Measurements from ENCODE around the gene TAF15. TPM values are rescaled to one million over a fixed set of nuclear protein-coding genes. Genes with fewer than 3 reads are reported as not detected.

The TAF15 gene
- total and polyA plus RNA-seq, 12 donors = 56.1 to 158 (median 130) TPM

DNA sequence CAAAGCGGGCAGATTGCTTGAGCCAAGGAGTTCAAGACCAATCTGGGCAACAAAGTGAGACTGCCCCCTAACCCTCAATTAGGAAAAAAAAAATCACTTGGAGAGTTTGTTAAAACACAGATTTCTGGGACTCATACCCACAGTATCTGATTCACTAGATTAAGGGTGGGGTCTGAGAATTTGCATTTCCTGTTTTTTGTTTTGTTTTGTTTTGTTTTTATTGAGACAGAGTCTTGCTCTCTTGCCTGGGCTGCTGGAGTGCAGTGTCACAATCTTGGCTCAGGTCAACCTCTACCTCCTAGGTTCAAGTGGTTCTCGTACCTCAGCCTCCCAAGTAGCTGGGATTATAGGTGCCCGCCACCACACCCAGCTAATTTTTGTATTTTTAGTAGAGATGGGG lies 58.3 kb downstream of the TAF15 start:
- Histone ChIP-seq H3K9me3 (no peaks in the 10 kb centered on the region), H3K4me3 (no peak overlapping the region), H3K36me3 (peaks cover 0 to 3% (median 0%) of the 10 kb centered on the region in 9 donors), H3K27ac (no peak overlapping the region), H3K27me3 (no peaks in the 10 kb centered on the region), H3K4me1 (peaks cover 0 to 22% (median 9%) of the 10 kb centered on the region in 9 donors)
- DNase-seq (no peak), ATAC-seq (no peak)
- TF ChIP-seq, protein P1, sequence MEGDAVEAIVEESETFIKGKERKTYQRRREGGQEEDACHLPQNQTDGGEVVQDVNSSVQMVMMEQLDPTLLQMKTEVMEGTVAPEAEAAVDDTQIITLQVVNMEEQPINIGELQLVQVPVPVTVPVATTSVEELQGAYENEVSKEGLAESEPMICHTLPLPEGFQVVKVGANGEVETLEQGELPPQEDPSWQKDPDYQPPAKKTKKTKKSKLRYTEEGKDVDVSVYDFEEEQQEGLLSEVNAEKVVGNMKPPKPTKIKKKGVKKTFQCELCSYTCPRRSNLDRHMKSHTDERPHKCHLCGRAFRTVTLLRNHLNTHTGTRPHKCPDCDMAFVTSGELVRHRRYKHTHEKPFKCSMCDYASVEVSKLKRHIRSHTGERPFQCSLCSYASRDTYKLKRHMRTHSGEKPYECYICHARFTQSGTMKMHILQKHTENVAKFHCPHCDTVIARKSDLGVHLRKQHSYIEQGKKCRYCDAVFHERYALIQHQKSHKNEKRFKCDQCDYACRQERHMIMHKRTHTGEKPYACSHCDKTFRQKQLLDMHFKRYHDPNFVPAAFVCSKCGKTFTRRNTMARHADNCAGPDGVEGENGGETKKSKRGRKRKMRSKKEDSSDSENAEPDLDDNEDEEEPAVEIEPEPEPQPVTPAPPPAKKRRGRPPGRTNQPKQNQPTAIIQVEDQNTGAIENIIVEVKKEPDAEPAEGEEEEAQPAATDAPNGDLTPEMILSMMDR (IDR thresholded peaks at IDR 0.05) = no peak
- intact Hi-C loops (cut with DNase I) = no loop called here
- WGBS, 2 donors = 97% methylated on average over 3 of the region's 3 CpGs

DNA sequence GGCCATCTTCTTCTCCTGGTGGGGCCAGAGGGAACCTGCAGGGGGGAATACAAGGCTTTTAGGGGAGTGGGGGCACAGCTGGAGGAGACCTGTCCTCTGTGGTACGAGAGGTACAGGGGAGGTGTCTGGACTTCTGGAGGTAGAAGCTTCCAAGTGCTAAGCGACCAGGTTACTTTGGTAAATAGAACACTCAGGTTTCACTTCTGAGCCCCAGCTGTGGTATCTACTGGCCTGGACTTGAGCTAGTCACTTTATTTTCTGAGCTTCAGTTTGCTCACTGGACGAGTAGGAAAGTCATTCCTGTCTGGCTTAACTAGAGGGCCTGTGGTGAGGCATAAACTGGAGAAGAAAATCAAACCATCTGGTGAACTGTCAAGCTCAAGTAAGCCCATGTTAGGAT lies 59.5 kb downstream of the TAF15 start, which contains the start of gene HEATR9:
Gene HEATR9 (minus strand): TSS at position 155 of the 400 bp plus-strand sequence. CDS start 149 bp downstream, at position 6.
- H3K27ac ChIP-seq = no peak within 1 kb of the TSS
- peaks cover 0 to 22% (median 9%) of the 10 kb centered on the region in 9 donors for H3K4me1 ChIP-seq
- ATAC-seq = no peak
- TF ChIP-seq, protein P1 (IDR thresholded peaks at IDR 0.05) = no peak
- WGBS, 2 donors = 88 to 92% methylated on average over 3 of the region's 3 CpGs
- peaks cover 0 to 3% (median 0%) of the 10 kb centered on the region in 9 donors for H3K36me3 ChIP-seq
- no peak for DNase-seq
- intact Hi-C loops (cut with DNase I) = no loop called here
- H3K9me3 ChIP-seq = no peaks in the 10 kb centered on the region
- no peak within 1 kb of the TSS for H3K4me3 ChIP-seq
- H3K27me3 ChIP-seq = no peaks in the 10 kb centered on the region

DNA sequence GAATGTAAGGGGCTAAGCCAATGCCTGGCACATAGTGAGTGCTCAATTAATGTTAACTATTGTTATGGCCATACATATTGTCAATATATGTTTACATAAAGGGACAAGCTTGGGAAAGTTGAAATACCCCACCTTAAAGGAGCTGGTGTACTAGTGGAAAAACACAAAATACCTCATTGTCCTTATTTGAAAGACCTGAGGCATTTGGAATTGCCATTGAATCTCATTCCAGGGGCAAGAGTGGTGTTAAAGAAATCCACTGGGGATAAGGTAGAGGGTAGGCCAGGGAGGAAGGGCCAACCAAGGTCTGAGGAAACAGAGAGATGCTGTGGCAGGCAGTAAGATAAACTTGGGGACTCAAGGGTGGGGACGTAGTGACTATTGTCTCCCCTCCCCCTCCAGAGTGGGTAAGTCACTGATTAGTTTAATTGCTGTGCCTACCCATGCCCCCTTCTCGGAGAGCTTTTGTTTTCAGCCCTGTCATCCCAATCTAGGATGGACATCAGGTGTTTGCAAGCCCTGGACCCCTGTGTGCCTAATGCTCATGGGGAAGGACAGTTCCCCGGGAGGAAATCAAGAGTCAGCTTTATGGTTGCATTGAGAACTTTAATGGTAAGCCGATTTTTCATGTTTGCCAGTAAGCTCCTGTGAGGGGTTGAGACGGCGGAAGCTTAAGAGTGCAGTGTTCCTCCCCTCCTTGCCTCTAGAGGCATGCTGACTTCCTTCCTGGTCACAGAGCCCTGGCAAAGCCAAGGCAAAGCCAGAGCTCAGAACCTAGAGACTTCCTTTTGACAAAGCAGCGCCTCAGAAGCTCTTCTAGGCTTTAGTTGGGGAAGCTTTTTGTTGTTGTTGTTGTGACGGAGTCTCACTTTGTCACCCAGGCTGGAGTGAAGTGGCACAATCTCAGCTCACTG lies 61.9 kb downstream of the TAF15 start:
- ATAC-seq (peak in 5 of 8 donors; percentile 40 to 61 (median 46)), DNase-seq (no peak)
- peaks cover 0 to 28% (median 5%) of the 10 kb centered on the region in 9 donors for H3K4me1 ChIP-seq
- no peaks in the 10 kb centered on the region for H3K9me3 ChIP-seq
- H3K4me3 ChIP-seq = no peak overlapping the region
- intact Hi-C loops (cut with DNase I) = no loop called here
- 52 to 65% methylated on average over 8 of the region's 8 CpGs for WGBS, 2 donors
- no peaks in the 10 kb centered on the region for H3K36me3 ChIP-seq
- H3K27me3 ChIP-seq = no peaks in the 10 kb centered on the region
- H3K27ac ChIP-seq = no peak overlapping the region
- TF ChIP-seq, protein P1 (IDR thresholded peaks at IDR 0.05) = peak in 1 of 9 donors; percentile 23

DNA sequence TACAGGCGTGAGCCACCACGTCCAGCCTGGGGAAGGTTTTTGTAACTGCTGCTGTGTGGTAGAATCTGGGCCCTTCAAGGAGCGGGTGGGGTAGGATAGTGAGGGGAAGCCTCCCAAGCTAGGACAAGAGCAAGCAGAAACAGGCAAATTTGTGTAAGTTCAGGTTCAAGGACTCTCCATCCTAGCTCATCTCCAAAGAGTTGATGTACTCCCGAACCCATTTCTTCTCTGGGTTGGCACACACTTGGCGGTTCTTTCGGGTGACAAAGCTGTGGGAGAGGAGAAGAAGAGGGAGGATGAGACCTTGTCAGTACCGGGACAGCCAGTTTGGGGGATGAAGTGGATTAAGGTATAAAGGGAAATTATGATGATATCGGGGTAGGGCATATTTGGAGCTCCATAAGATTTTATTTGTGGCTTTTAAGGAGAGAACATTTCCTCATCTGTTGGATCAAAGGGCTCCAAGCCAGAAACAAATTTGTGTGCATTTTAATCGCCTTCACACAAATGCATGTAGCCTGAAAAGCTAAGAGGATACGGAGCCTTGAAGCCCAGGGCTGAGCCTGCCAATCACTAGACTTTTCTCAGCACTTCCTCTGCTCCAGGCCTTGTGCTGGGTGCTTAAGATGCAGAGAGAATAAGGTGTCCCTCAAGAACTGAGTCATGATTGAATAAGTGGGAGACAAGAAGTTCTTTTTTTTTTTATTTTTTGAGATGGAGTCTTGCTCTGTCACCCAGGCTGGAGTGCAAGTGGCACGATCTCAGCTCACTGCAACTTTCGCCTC lies 63.1 kb downstream of the TAF15 start:
- TF ChIP-seq, protein P1 (IDR thresholded peaks at IDR 0.05) = no peak
- no peaks in the 10 kb centered on the region for H3K9me3 ChIP-seq
- no peaks in the 10 kb centered on the region for H3K27me3 ChIP-seq
- WGBS, 2 donors = 93 to 97% methylated on average over 12 of the region's 12 CpGs
- no peaks in the 10 kb centered on the region for H3K36me3 ChIP-seq
- no peak overlapping the region for H3K4me3 ChIP-seq
- no peak for DNase-seq
- no peak for ATAC-seq
- intact Hi-C loops (cut with DNase I) = no loop called here
- H3K4me1 ChIP-seq = peaks cover 0 to 21% (median 0%) of the 10 kb centered on the region in 9 donors
- no peak overlapping the region for H3K27ac ChIP-seq

Data from heart right ventricle (tissue), 16 donors.